ENCODE measurements around the gene PDCL3.

The PDCL3 gene

DNA sequence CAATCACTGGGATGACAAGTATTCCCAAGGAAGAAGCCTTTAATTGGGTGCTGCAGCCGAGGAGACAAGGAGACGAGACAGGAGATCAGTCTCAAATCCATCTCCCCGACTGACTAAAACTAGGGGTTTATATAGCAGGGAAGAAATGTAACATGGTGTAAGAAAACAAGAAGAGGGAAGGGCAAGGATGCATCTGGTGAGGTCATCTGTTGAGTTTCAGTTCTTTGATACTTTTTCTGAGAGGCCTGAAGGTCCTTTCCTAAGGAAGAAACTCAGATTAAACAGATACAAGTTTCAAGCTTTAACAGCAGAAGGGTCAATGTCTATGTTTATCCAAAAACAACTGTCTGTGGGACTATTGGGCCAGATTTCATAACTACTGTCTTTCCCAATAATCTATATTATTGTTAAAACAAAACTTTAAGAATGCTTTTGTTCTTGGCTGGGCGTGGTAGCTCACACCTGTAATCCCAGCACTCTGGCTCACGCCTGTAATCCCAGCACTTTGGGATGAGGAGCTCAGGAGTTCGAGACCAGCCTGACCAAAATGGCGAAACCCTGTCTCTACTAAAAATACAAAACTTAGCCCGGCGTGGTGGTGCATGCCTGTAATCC is 2.5 kb upstream of the PDCL3 start:
- FAIRE-seq = no peak
- no peak for DNase-seq (ENCODE audit: low spot score)

DNA sequence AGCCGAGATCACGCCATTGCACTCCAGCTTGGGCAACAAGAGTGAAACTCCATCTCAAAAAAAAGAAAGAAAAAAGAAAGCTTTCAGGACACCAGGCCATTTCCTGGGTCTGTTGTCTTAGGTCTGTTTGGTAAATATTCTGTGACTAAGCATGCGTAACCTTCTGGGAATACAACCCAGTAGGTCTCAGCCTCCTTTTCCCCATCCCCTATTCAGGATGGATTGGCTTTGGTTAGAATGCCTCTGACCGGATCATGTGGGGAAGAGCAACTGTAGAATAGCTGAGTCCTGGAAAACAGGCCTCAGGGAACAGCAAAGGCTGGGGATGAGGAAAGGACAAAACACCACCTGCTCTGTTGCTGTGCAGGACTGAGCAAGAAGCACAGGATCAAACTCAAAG is 1.6 kb upstream of the PDCL3 start:
- no peak for DNase-seq (ENCODE audit: low spot score)
- no peak for FAIRE-seq

GRCh38 chr2:100563407-100564247 is 834 bp downstream of the PDCL3 start:
- FAIRE-seq (no peak), DNase-seq (ENCODE audit: low spot score) (no peak)

GRCh38 chr2:100568989-100569388 is 6.2 kb downstream of the PDCL3 start:
- DNase-seq (ENCODE audit: low spot score) = no peak
- no peak for FAIRE-seq

GRCh38 chr2:100571668-100572067 is 8.9 kb downstream of the PDCL3 start:
- no peak for DNase-seq (ENCODE audit: low spot score)
- FAIRE-seq = no peak

- no peak for DNase-seq (ENCODE audit: low spot score)
- FAIRE-seq = no peak
These were observed 15.0 kb downstream of the PDCL3 start for GRCh38 chr2:100577777-100578176.

GRCh38 chr2:100580367-100581276 is 17.8 kb downstream of the PDCL3 start:
- FAIRE-seq = no peak
- DNase-seq (ENCODE audit: low spot score) = no peak

- DNase-seq (ENCODE audit: low spot score) = no peak
- FAIRE-seq = no peak
These were observed 18.5 kb downstream of the PDCL3 start for GRCh38 chr2:100581277-100581612.

DNA sequence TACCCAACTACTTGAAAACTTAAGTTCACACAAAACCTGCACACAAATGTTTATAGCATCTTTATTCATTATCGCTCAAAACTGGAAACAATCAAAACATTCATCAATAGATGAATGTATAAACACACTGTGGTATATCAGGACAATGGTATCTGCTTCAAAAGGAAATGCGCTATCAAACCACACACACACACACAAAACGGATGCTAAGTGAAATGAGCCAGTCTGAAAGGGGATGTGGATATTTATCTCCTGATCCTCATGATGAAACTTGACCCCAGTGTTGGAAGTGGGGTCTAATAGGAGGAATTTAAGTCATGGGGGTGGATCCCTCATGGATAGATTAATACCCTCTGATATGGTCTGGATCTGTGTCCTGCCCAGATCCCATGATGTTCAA is 22.0 kb downstream of the PDCL3 start:
- DNase-seq (ENCODE audit: low spot score) (no peak), FAIRE-seq (no peak)

DNA sequence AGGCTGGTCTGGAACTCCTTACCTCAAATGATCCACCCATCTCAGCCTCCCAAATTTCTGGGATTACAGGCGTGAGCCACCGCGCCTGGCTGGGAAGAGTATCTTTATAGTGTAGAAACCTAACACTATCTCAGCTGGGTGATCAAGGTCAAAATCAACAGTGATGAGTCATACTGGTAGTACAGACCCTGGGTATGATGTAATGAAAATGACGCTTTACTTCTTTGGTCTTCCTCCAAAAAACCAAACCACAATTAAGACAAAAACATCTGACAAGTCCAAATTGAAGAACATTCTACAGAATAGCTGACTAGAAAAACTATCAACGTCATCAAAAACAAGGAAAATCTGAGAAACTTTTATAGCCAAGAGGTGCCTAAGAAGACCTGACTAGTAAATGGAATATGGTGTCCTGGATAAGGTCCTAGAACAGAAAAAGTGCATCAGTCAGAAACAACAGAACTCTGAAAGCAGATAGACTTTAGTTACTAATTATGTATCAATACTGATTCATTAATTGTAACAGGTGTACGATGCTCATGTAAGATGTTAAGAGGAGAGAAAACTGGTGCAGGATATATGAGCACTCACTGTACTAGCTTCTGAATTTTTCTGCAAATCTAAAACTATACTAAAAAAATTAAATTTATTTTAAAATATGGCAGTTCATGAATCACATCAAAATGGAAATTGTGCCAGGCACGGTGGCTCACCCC is 25.4 kb downstream of the PDCL3 start:
- FAIRE-seq = peak; percentile 40
- peak; percentile 63 for DNase-seq (ENCODE audit: low spot score)

- FAIRE-seq (no peak), DNase-seq (ENCODE audit: low spot score) (no peak)
These were observed 26.7 kb downstream of the PDCL3 start for GRCh38 chr2:100589527-100589926.

DNA sequence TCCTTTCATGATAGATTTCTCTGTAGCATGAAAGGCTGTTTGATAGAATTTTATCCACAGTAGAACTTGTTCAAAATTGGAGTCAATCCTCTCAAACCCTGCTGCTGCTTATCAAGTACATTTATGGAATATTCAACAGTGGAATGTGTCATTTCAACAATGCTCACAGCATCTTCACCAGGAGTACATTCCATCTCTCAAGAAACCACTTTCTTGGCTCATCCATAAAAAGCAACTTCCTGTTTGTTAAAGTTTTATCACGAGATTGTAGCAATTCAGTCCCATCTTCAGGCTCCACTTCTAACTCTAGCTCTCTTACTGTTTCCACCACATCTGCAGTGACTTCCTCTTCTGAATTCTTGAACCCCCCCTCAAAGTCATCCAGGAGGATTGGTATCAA is 29.4 kb downstream of the PDCL3 start:
- no peak for DNase-seq (ENCODE audit: low spot score)

DNA sequence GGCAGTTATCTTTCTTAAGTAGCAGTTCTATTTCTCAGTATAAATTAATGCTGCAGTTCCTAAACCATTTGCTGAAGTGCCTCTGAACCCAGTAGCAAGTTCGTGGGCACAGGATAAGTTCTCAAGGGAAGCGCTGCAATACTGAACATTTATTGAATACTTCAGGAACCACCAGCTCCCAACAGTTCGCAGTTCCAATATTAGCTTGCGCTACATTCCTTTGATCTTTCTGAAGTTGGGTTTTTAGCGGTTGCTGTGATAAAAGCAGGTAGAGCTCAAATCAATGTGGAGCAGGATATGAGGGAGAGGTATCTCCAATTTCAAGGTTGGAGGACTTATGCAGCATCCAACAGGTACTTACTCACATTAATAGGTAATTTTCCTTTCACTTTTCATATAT is 33.7 kb downstream of the PDCL3 start:
- FAIRE-seq (no peak), DNase-seq (ENCODE audit: low spot score) (no peak)

More for the DNA sequence above, 29.4 kb downstream of the PDCL3 start:
- FAIRE-seq = no peak

- FAIRE-seq = no peak
- no peak for DNase-seq (ENCODE audit: low spot score)
These were observed 36.8 kb downstream of the PDCL3 start for GRCh38 chr2:100599566-100599965.

GRCh38 chr2:100601661-100602060 is 38.9 kb downstream of the PDCL3 start:
- DNase-seq (ENCODE audit: low spot score) = no peak
- FAIRE-seq = no peak

DNA sequence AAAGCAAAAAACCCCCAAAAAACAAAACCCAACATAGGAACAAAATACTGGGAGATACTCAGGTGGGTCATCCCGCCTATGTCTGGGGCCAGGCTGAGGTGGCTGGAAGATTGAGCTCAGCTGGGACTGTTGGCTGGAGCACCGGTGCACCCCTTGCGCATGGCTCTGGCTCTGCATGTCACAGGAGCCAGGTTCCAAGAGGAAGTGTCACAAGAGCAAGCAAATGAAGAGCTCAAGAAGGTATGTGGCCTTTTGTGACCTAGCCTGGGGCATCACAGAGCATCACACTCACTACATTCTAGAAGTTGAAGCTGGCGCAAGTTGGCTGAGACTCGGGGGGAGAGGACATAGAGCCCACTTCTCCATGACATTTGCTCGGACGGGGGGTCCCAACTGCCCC is 40.6 kb downstream of the PDCL3 start:
- no peak for FAIRE-seq

DNA sequence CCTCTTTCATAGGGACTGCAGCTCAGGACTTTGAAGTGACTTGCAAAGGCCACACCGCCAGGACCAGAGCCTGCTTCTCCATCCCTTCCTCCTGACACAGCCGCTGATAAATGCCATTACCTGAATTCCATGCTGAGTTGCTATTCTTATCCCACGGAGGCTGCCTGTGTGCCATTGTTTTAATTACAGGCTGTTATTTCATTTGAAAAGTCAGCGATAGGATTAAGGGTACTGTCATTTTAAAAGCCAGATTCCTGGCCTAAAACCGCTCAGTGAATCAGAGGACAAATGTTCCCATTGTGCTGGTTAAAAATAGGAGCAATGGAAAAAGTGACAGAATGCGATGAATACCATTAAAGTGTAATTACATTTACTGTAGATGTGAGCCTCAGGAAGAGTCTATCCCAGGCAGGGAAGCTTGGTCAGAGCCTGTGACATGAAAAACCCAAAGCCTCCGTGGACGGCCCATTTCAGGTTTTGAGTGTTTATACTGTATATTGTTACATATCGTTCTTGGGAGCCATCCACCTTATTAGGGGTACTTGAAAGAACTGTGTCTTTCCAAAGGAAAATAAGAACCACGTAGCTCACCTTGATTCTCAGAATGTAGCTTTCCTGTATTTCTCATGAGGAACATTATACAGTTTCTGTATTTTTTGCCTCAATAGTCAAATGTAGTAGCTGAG is 41.3 kb downstream of the PDCL3 start:
- FAIRE-seq = no peak
- no peak for DNase-seq (ENCODE audit: low spot score)

More for the DNA sequence above, 40.6 kb downstream of the PDCL3 start:
- DNase-seq (ENCODE audit: low spot score) = no peak

DNA sequence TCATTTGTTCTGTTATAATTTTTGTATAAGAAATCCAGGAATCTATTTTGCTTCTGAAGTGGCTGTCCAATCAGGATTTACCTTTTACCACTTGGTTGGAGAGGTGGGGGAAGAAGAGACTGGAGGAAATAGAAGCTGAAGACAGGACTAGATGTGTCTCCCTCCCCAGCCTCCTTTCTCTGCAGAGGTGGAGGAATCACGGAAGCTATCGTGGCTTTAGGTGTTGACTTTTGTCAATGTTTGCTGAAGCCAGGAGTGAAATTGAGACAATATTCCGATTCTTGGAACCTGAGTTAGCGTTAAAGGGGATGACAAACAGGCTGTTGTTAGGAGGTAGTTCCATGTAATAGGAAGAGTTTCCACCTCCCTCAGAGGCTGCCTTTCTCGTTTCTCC is 43.5 kb downstream of the PDCL3 start:
- DNase-seq (ENCODE audit: low spot score) = no peak
- no peak for FAIRE-seq

GRCh38 chr2:100606726-100607343 is 44.0 kb downstream of the PDCL3 start:
- DNase-seq (ENCODE audit: low spot score) = peak; percentile 13
- no peak for FAIRE-seq

- DNase-seq (ENCODE audit: low spot score) = peak; percentile 6
- no peak for FAIRE-seq
These were observed 47.6 kb downstream of the PDCL3 start for GRCh38 chr2:100610381-100610831.
